HG02588 (cell line): ENCODE measurements around the gene PHF21B.

Source experiments
- ATAC-seq: cut with Tn5 transposase; IDR thresholded peaks from one replicate; pipeline ENCODE4 v1.9.1; 2021; ENCODE audit warnings: mild to moderate bottlenecking, moderate library complexity; ENCODE audit not compliant: unreplicated experiment

Gene PHF21B

GRCh38 chr22:44898236-44898635 lies 111.6 kb downstream of the PHF21B start:
- ATAC-seq = no peak

DNA sequence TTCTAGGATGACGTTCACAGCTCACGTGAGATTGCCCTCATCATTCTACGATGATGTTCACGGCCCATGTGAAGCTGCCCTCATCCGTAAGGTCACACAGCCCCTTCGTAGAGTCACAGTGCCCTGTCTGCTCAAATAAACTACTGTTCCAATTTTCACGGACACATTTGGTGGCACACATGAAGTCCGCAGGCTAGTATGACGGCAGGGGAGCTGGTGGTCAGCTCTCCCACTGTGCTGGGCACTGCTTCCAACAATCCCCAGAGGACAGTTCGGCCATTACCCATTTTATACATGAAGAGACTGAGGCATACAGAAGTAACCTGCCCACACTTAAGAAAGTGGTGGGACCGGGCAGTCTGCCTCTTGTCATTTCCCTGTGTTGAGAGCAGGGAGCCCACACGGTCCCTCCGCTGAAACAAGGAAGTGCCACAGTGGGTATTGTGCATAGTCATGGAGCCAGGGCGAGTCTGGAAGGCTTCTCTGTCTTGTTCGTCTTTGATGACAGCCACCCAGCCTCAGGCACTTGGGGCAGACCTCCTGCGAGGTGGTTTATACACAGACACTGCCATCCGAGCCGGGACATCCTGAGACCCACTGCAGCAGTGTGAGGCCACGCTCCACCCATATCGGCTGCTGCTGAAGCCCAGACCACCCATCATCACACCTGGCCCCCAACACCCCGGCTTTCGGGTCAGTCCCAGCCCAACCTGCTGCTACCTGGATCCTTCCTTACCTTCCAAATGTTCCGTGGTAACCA lies 114.3 kb downstream of the PHF21B start:
- ATAC-seq = no peak

GRCh38 chr22:44894782-44895181 lies 115.0 kb downstream of the PHF21B start:
- no peak for ATAC-seq

DNA sequence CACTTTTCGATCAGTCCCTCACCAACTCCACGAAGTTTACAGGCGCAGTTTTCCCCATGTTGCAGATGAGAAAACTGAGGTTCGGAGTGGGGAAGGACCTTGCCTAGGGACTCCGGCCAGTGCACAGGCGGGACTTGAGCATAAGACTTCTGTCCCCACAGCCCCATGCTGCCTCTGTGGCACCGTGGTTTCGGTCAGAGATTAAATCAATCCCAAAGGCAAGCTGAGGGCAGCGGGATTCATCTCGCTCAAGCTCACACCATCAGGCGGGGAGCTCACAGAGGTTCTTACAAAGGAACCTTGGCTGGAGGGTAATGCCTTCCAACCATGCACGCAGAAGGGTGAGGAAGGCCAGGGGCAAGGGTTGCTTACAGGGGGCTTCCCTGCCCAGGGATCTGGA lies 115.5 kb downstream of the PHF21B start:
- ATAC-seq = no peak

- no peak for ATAC-seq
Measured at GRCh38 chr22:44893731-44894080, 116.1 kb downstream of the PHF21B start.

DNA sequence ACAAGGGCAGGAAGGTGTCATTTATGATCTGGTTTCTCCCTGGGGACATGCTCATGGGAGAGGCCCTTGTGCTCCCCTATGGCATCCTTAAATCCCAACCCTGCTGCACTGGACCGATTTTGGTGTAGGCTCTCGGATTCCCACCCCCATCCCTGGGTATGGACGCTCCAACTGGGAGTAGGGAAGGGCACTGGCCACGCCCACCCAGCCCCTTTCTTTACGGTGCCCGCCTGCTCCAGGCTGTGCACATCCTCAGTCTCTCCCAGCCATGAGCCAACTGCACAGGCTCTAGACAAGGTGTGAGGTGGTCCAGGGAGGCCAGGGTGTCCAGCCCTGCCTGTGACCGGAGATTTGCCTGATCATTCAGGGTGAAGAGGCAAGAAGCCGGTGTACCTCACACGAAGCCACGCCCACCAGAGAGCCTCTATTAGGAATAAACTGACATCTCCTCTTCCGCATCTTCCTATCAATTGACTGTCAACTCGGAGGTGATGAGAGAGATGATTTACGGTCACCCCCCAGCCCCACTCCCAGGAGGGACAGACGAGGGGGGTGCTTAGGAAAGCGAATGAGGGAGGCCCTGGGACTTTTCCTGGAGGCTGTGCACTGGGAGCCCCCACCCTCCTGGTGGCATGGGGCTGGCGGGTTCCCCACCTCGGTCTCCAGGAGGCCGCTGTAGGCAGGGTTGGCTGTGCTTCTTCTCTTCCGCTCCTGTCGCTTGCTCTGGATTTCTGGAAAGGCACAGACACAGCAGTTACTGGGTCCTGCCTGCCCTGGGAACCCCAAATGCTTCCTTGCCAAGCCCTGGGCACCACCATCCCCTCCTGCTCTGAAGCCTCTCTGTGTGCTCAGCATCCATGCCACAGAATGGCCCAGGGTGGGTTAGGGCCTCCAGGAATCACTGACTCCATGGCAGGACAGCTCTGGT lies 116.7 kb downstream of the PHF21B start:
- ATAC-seq = no peak

- no peak for ATAC-seq
Measured at GRCh38 chr22:44892243-44892642, 117.6 kb downstream of the PHF21B start.

- ATAC-seq = no peak
Measured at GRCh38 chr22:44891791-44892190, 118.0 kb downstream of the PHF21B start.

DNA sequence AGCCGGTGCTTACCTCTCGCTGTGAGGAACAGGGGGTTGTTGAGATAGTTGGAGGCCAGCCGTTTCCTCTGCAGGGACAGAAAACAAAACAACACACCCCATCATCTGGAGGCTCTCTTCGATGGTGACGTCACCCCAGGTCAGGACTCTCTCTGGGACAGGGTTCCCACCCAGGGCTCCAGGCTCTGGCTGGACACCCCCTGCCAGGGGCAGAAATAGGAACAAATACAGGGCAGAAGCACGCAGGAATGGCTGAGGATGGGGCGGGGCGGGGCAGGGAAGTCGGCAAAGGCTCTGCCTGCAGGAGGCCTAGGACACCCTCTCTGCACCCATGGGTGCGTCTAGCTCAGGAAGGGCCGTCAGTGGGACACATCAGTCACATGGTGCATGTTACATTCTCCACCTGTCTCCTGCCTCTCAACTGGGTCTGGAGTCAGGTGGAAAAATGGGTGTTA lies 118.5 kb downstream of the PHF21B start:
- no peak for ATAC-seq

DNA sequence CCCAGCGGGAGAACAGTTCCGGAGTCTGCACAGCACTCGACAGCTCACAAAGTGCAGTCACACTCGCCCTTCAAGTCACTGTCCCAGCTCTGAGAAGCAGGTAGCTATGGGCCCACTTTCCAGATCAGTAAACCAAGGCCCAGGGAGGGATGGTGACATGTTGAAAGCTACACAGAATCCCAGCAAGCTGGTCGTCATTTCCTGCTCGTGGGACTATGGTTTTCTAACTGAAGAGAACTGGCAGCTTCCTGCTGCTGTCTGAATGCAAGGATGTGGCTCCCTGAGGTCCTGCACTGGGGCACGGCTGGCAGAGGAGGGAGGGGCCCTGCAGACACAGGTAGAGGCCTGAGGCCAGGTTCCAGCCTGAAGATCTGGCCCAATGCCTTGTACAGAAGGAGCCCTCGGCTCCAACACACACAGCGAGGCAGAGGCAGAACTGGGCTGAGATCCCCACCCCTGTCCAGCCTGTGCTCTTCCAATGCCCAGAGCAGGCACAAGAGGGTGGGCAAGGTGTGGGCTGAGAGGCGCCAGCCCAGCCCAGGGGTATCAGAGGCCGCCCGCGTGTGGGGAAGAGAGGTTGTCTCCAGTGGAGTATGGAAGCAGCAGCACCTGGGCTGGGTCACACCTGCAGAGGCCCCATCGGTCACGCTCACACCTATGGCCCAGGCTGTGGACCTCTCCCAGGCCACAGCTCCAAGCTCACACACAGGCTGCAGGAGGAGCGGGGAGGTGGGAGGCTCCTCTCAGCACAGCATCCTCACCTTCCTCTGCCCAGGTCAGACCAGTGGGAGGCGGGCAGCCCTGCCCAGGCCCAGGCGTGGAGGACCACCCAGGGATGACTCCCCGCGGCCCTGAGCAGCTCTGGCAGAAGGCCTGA lies 119.2 kb downstream of the PHF21B start:
- no peak for ATAC-seq

- ATAC-seq = no peak
Measured at GRCh38 chr22:44889255-44889878, 120.4 kb downstream of the PHF21B start.

- ATAC-seq = no peak
Measured at GRCh38 chr22:44888491-44889254, 121.1 kb downstream of the PHF21B start.

GRCh38 chr22:44887941-44888366 lies 121.9 kb downstream of the PHF21B start:
- no peak for ATAC-seq

- no peak for ATAC-seq
Measured at GRCh38 chr22:44885806-44886360, 123.9 kb downstream of the PHF21B start.

DNA sequence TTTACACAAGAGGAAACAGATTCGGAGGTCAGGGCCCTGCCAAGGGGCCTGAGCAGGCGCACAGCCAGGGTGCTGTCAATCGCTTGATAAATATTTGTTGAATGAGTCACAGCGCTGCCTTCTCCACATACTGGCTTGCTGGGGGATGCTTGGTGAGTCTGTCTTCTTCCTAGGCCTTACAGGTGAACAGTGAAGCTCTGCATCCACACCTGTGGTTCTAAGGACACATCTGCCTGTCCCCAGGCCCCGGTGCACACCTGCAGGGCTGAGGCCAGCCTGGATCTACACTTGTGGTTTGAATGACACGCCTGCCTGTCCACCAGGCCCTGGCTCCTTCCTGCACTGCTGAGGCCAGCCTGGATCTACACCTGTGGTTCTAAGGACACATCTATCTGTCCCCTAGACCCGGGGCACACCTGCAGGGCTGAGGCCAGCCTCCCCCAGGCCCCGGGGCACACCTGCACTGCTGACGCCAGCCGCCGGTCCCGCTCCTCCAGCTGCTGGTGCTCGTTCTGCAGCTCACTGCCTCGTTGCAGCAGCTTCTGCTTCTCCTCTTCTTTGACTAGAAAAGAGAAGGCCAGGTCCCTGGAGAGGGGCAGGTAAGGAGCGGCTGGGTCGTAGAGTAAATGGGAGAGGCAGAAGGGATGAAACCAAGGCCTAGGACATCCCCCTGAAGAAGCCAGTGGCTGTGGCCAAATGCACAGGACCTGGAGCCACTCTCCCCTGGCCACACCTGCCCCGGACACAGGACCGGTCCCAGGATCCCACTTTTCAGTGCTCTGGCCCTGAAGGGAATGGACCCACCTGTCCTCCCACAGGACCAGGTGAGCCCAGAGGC lies 124.6 kb downstream of the PHF21B start:
- no peak for ATAC-seq

GRCh38 chr22:44884562-44884961 lies 125.2 kb downstream of the PHF21B start:
- ATAC-seq = no peak

DNA sequence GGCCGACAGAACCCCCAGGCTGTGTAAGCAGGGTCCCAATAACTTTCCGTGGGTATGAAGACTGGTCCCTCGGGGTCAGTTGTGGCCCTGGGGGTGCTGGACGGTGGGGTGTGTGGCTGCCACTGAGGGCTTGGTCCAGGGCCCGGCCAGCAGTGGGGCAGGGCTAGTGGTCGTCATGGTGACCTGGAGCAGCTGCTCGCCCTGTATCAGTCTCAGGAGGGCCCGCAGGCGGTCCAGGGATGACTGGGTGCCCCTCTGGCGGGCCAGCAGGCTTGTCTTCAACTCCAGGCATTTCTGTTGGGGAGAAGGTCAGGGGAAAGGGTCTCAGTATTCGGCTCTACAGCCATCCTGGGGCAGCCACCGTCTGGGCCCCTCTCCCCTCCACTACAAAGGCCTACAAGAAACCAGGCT lies 126.8 kb downstream of the PHF21B start:
- ATAC-seq = no peak

GRCh38 chr22:44882226-44882905 lies 127.4 kb downstream of the PHF21B start:
- ATAC-seq = no peak
